ENCODE measurements around the gene C15orf62. TPM values are rescaled to one million over a fixed set of nuclear protein-coding genes. Genes with fewer than 3 reads are reported as not detected.

C15orf62 gene
- total and polyA plus RNA-seq, 12 donors, result 0.07 to 1.1 (median 0.36) TPM; not detected in 4

DNA sequence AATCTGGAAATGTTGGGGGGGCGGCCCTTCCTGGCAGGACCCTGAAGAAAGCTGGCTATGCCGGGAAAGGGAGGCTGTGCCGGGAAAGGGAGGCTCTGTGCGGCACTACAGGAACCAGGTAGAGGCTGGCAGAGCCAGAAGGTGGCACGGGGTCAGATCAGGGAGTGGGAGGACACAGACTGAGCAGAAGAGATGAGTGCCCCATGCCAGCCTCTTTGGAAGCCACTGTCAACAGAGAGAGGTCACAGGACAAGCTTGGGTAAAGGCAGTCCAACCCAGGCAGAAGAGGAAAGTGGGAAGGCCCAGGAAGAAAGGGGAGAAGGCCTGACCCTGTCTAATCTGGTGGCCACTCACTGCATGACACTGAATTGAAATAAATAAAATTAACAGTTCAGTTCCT is 1.5 kb downstream of the C15orf62 start:
- Histone ChIP-seq H3K36me3 (replicated peaks in 1 of 2) (peaks cover 0 to 44% of the 10 kb centered on the region in 2 donors), H3K27me3 (no peaks in the 10 kb centered on the region), H3K4me1 (replicated peaks in 1 of 2) (peaks cover 16 to 19% of the 10 kb centered on the region in 2 donors), H3K4me3 (no peak overlapping the region), H3K9me3 (replicated peaks in 1 of 3) (no peaks in the 10 kb centered on the region), H3K27ac (no peak overlapping the region)
- intact Hi-C loops (cut with DNase I), result no loop called here
- DNase-seq, result no peak
- TF ChIP-seq, protein P1, sequence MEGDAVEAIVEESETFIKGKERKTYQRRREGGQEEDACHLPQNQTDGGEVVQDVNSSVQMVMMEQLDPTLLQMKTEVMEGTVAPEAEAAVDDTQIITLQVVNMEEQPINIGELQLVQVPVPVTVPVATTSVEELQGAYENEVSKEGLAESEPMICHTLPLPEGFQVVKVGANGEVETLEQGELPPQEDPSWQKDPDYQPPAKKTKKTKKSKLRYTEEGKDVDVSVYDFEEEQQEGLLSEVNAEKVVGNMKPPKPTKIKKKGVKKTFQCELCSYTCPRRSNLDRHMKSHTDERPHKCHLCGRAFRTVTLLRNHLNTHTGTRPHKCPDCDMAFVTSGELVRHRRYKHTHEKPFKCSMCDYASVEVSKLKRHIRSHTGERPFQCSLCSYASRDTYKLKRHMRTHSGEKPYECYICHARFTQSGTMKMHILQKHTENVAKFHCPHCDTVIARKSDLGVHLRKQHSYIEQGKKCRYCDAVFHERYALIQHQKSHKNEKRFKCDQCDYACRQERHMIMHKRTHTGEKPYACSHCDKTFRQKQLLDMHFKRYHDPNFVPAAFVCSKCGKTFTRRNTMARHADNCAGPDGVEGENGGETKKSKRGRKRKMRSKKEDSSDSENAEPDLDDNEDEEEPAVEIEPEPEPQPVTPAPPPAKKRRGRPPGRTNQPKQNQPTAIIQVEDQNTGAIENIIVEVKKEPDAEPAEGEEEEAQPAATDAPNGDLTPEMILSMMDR (IDR thresholded peaks at IDR 0.05), result no peak
- no peak for TF ChIP-seq POLR2A (IDR thresholded peaks at IDR 0.05)
- 89 to 99% (median 93%) methylated on average over 5 of the region's 5 CpGs for WGBS, 4 donors

DNA sequence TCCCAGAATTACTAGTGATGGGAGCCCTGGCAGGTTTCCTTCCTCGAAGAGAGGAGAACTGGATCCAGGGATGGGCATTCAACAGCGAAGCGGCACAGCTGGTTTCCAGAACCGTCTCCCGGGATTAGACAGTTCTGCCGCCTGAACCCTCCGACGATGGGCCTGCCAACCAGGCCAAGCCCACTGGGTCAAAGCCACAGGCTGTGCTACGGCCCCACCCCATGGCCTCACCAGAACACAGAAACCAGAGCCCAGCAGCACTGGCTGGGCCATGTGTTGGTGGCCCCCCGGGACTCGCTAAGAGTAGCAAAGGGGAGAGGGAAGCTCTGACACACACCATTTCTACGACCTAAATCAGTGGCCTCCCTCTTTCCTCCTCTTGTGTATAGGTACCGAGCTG is 2.2 kb downstream of the C15orf62 start:
- Histone ChIP-seq H3K4me3 (no peak overlapping the region), H3K4me1 (replicated peaks in 1 of 2) (peaks cover 8 to 12% of the 10 kb centered on the region in 2 donors), H3K36me3 (replicated peaks in 1 of 2) (peaks cover 0 to 52% of the 10 kb centered on the region in 2 donors), H3K27ac (no peak overlapping the region), H3K27me3 (no peaks in the 10 kb centered on the region), H3K9me3 (replicated peaks in 1 of 3) (no peaks in the 10 kb centered on the region)
- intact Hi-C loops (cut with DNase I), result no loop called here
- DNase-seq, result no peak
- TF ChIP-seq, protein P1 (IDR thresholded peaks at IDR 0.05), result no peak
- TF ChIP-seq POLR2A (IDR thresholded peaks at IDR 0.05), result no peak
- 91 to 94% (median 93%) methylated on average over 12 to 13 of the region's 13 CpGs for WGBS, 4 donors

DNA sequence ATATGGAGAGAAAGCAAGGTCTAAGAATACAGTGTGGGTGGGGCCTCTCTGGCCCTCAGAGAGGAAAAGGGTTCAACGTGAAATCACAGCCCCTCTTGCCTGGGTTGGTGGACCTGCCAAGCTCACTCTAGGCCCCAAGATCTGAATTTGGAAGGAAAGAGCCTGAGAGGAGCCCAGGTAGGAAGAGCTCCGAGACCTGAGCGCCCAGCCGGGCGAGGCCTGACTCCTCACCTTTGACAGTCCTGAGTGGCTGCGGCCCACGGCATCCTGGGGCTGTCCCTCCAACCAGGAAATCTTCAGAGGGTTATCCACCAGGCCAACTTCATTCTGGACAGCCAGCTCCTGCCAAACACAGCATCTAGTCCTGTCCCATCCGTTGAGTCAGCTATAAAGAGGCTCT is 3.7 kb downstream of the C15orf62 start:
- Histone ChIP-seq H3K4me1 (replicated peaks in 1 of 2) (peaks cover 5 to 12% of the 10 kb centered on the region in 2 donors), H3K36me3 (replicated peaks in 1 of 2) (peaks cover 0 to 66% of the 10 kb centered on the region in 2 donors), H3K27ac (no peak overlapping the region), H3K27me3 (no peaks in the 10 kb centered on the region), H3K9me3 (replicated peaks in 1 of 3) (no peaks in the 10 kb centered on the region), H3K4me3 (no peak overlapping the region)
- intact Hi-C loops (cut with DNase I), result no loop called here
- TF ChIP-seq POLR2A (IDR thresholded peaks at IDR 0.05), result no peak
- TF ChIP-seq, protein P1 (IDR thresholded peaks at IDR 0.05), result no peak
- WGBS, 4 donors, result 90 to 97% (median 92%) methylated on average over 4 to 8 of the region's 8 CpGs
- DNase-seq, result no peak

DNA sequence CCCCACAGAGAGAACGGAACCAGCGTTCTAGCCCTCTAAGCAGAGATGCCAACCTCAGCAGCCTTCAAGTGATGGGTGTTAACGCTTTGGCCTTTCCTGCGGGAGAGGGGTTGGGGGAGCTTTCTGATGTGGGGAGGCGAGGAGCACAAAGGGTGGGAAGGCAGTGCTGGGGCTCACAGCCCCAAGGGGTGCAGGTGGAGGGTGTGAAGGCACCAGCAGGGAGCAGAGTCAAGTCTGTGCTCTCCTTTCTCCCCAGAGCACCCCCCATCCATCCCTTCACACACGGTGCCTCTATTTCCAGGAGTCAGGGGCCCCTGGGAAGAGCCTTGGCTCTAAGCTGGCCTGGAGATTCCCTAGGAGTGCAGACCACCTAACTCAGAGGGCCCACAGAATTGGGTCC is 4.1 kb downstream of the C15orf62 start:
- Histone ChIP-seq H3K9me3 (replicated peaks in 1 of 3) (no peaks in the 10 kb centered on the region), H3K4me3 (no peak overlapping the region), H3K4me1 (replicated peaks in 1 of 2) (peaks cover 5 to 11% of the 10 kb centered on the region in 2 donors), H3K27me3 (no peaks in the 10 kb centered on the region), H3K36me3 (replicated peaks in 1 of 2) (peaks cover 0 to 70% of the 10 kb centered on the region in 2 donors), H3K27ac (no peak overlapping the region)
- DNase-seq, result no peak
- 95 to 97% (median 95%) methylated on average over 5 to 6 of the region's 6 CpGs; no CpG with 5 or more reads in 1 of the 4 donors for WGBS, 4 donors
- TF ChIP-seq, protein P1 (IDR thresholded peaks at IDR 0.05), result no peak
- TF ChIP-seq POLR2A (IDR thresholded peaks at IDR 0.05), result no peak
- intact Hi-C loops (cut with DNase I), result no loop called here

Measured in adrenal gland (tissue), 12 donors.